GM12878 (cell line): ENCODE results near the gene ZFHX2.

Source experiments
- CTCF ChIP-seq, 3 experiments: IDR thresholded peaks in 2 of 3; conservative IDR thresholded peaks in 1 of 3; 2 replicates each; pipeline ENCODE4 v1.5.1; 2011; ENCODE audit warnings: low read depth in 3 of 3, low read length in 3 of 3, mild to moderate bottlenecking in 3 of 3, control low read depth in 2 of 3, moderate library complexity in 2 of 3, inconsistent platforms in 1 of 3, mixed read lengths in 1 of 3; ENCODE audit not compliant: control insufficient read depth in 2 of 3, insufficient read depth in 1 of 3; ENCODE audit errors: extremely low read depth in 1 of 3
- MXI1 ChIP-seq: fragments of 150-350 bp; IDR thresholded peaks from 2 replicates; pipeline ENCODE4 v1.6.1; 2011; ENCODE audit warnings: low read depth, mild to moderate bottlenecking, inconsistent platforms, low read length, improper control_type of control experiment
- MYC ChIP-seq: IDR thresholded peaks from 2 replicates; pipeline ENCODE4 v1.6.1; 2011; ENCODE audit warnings: mild to moderate bottlenecking, low read length, moderate library complexity, inconsistent platforms; ENCODE audit not compliant: insufficient read depth, insufficient replicate concordance, insufficient read length, severe bottlenecking
- POLR2A ChIP-seq: IDR thresholded peaks from 2 replicates; pipeline ENCODE4 v1.6.1; 2011; ENCODE audit warnings: low read depth, mild to moderate bottlenecking, low read length
- RELA ChIP-seq: fragments of 450-650 bp; IDR thresholded peaks from 2 replicates; pipeline ENCODE4 v1.8.0; 2014; ENCODE audit warnings: borderline replicate concordance; ENCODE audit not compliant: partially characterized antibody
- REST ChIP-seq: IDR thresholded peaks from 2 replicates; pipeline ENCODE4 v1.6.1; 2012; ENCODE audit warnings: mild to moderate bottlenecking, low read depth, low read length
- TBL1XR1 ChIP-seq: IDR thresholded peaks from 2 replicates; pipeline ENCODE4 v1.6.1; 2012; ENCODE audit warnings: low read depth, low read length, improper control_type of control experiment
- TCF7 ChIP-seq: IDR thresholded peaks from 2 replicates; pipeline ENCODE4 v1.6.1; 2014; ENCODE audit warnings: antibody characterized with exemption, borderline replicate concordance
- YY1 ChIP-seq: IDR thresholded peaks from 2 replicates; pipeline ENCODE4 v1.6.1; 2011; ENCODE audit warnings: low read depth, mild to moderate bottlenecking, low read length
- TF ChIP-seq, protein P1 (sequence below): fragments of 450-650 bp; IDR thresholded peaks from 2 replicates; pipeline ENCODE4 v1.6.1; 2017; ENCODE audit warnings: mild to moderate bottlenecking, low read depth, inconsistent platforms; ENCODE audit not compliant: poor library complexity, severe bottlenecking

GRCh38 chr14:23580948-23581281, 29.4 kb upstream of the ZFHX2 start:
- TF ChIP-seq CTCF (IDR thresholded peaks at IDR 0.05 in 2 of 3, conservative IDR thresholded peaks at IDR 0.05 in 1 of 3; ENCODE audit: control insufficient read depth in 2 of 3, extremely low read depth in 1 of 3, insufficient read depth in 1 of 3, low read depth in 3 of 3, low read length in 3 of 3) (no peak), MXI1 (no peak), REST (no peak), TCF7 (no peak), POLR2A (no peak), RELA (no peak), MYC (no peak), TBL1XR1 (no peak), YY1 (no peak)
- TF ChIP-seq, protein P1, sequence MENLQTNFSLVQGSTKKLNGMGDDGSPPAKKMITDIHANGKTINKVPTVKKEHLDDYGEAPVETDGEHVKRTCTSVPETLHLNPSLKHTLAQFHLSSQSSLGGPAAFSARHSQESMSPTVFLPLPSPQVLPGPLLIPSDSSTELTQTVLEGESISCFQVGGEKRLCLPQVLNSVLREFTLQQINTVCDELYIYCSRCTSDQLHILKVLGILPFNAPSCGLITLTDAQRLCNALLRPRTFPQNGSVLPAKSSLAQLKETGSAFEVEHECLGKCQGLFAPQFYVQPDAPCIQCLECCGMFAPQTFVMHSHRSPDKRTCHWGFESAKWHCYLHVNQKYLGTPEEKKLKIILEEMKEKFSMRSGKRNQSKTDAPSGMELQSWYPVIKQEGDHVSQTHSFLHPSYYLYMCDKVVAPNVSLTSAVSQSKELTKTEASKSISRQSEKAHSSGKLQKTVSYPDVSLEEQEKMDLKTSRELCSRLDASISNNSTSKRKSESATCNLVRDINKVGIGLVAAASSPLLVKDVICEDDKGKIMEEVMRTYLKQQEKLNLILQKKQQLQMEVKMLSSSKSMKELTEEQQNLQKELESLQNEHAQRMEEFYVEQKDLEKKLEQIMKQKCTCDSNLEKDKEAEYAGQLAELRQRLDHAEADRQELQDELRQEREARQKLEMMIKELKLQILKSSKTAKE: no peak
